GM23338 (cell line): Measurements from ENCODE around the gene PRELID1. TPM values are rescaled to one million over a fixed set of nuclear protein-coding genes. Genes with fewer than 3 reads are reported as not detected.

ENCODE experiments used
- ATAC-seq: fragments of 200-7000 bp; cut with Tn5 transposase; 3 replicates; pipeline ENCODE4 v1.9.1; 2020
- DNase-seq: peaks from one replicate; pipeline ENCODE4 v3.0.0-alpha.2; 2015; ENCODE audit warnings: low spot score
- H2AFZ ChIP-seq: fragments of 200-600 bp; sonication (generic); 2 replicates; pipeline ENCODE4 v1.8.0; 2016; ENCODE audit warnings: antibody characterized with exemption, mild to moderate bottlenecking, moderate library complexity
- H3F3A ChIP-seq: fragments of 200-600 bp; sonication (generic); replicated peaks from 2 replicates; pipeline ENCODE4 v1.8.0; 2017; ENCODE audit warnings: antibody characterized with exemption, mixed run types, low read depth
- H3K27ac ChIP-seq: fragments of 200-600 bp; sonication (generic); 2 replicates; pipeline ENCODE4 v1.6.1; 2016; ENCODE audit warnings: low read depth
- H3K27me3 ChIP-seq: fragments of 200-600 bp; sonication (generic); 2 replicates; pipeline ENCODE4 v1.8.0; 2016; ENCODE audit warnings: mild to moderate bottlenecking, mixed run types, moderate library complexity; ENCODE audit not compliant: insufficient read depth
- H3K36me3 ChIP-seq: fragments of 200-600 bp; sonication (generic); 2 replicates; pipeline ENCODE4 v1.8.0; 2016; ENCODE audit warnings: mild to moderate bottlenecking; ENCODE audit not compliant: insufficient read depth
- H3K4me1 ChIP-seq: fragments of 200-600 bp; sonication (generic); 2 replicates; pipeline ENCODE4 v1.8.0; 2016; ENCODE audit warnings: mild to moderate bottlenecking, moderate library complexity; ENCODE audit not compliant: insufficient read depth
- H3K4me2 ChIP-seq: fragments of 200-600 bp; sonication (generic); 2 replicates; pipeline ENCODE4 v1.7.1; 2017; ENCODE audit warnings: mixed run types
- H3K4me3 ChIP-seq: fragments of 200-600 bp; sonication (generic); 2 replicates; pipeline ENCODE4 v1.6.1; 2016; ENCODE audit warnings: mixed run types
- H3K79me2 ChIP-seq: fragments of 200-600 bp; sonication (generic); replicated peaks from 2 replicates; pipeline ENCODE4 v1.8.0; 2017; ENCODE audit warnings: mild to moderate bottlenecking; ENCODE audit not compliant: insufficient read depth
- H3K9me2 ChIP-seq: fragments of 200-600 bp; sonication (generic); 2 replicates; pipeline ENCODE4 v1.8.0; 2017; ENCODE audit not compliant: insufficient read depth
- H4K20me1 ChIP-seq: fragments of 200-600 bp; sonication (generic); replicated peaks from 2 replicates; pipeline ENCODE4 v1.8.0; 2017; ENCODE audit warnings: mild to moderate bottlenecking; ENCODE audit not compliant: insufficient read depth
- H3K27ac Mint-ChIP-seq: 2 replicates; pipeline ENCODE4 v1.8.0; 2020; ENCODE audit warnings: inconsistent platforms, mild to moderate bottlenecking, moderate library complexity, mixed read lengths
- H3K27me3 Mint-ChIP-seq: 3 replicates; pipeline ENCODE4 v1.8.0; 2022; ENCODE audit warnings: low read depth, mild to moderate bottlenecking, moderate library complexity, mixed read lengths, inconsistent platforms; ENCODE audit not compliant: insufficient read depth, poor library complexity
- H3K36me3 Mint-ChIP-seq: 3 replicates; pipeline ENCODE4 v1.8.0; 2021; ENCODE audit warnings: low read depth, mild to moderate bottlenecking, inconsistent platforms, moderate library complexity, mixed read lengths
- H3K4me1 Mint-ChIP-seq: 3 replicates; pipeline ENCODE4 v1.8.0; 2020; ENCODE audit warnings: mild to moderate bottlenecking, inconsistent platforms, mixed read lengths
- H3K4me3 Mint-ChIP-seq: 3 replicates; pipeline ENCODE4 v1.8.0; 2021; ENCODE audit warnings: moderate library complexity, mild to moderate bottlenecking, inconsistent platforms, mixed read lengths
- H3K9me3 Mint-ChIP-seq: 3 replicates; pipeline ENCODE4 v1.8.0; 2020; ENCODE audit warnings: moderate library complexity, mild to moderate bottlenecking, inconsistent platforms, mixed read lengths
- CREB1 ChIP-seq: fragments of 250-450 bp; sonication (Bioruptor Pico); IDR thresholded peaks from 2 replicates; pipeline ENCODE4 v1.5.0; 2020; ENCODE audit warnings: low read depth, mild to moderate bottlenecking, moderate library complexity
- ETS1 ChIP-seq: IDR thresholded peaks from 2 replicates; pipeline ENCODE4 v1.6.1; 2016; ENCODE audit warnings: antibody characterized with exemption
- EZH2 ChIP-seq: fragments of 200-600 bp; sonication (generic); IDR thresholded peaks from one replicate; pipeline ENCODE4 v1.8.0; 2017; ENCODE audit warnings: antibody characterized with exemption, mild to moderate bottlenecking, low read depth; ENCODE audit not compliant: unreplicated experiment
- EZH2phosphoT487 ChIP-seq: fragments of 200-600 bp; sonication (generic); IDR thresholded peaks from one replicate; pipeline ENCODE4 v1.8.1; 2018; ENCODE audit warnings: antibody characterized with exemption; ENCODE audit not compliant: unreplicated experiment
- JUNB ChIP-seq: IDR thresholded peaks from one replicate; pipeline ENCODE4 v1.6.1; 2016; ENCODE audit warnings: antibody characterized with exemption; ENCODE audit not compliant: unreplicated experiment
- POLR2AphosphoS5 ChIP-seq: IDR thresholded peaks from 2 replicates; pipeline ENCODE4 v1.6.1; 2016; ENCODE audit warnings: antibody characterized with exemption, low read depth
- STAT1 ChIP-seq: IDR thresholded peaks from one replicate; pipeline ENCODE4 v1.6.1; 2016; ENCODE audit warnings: antibody characterized with exemption; ENCODE audit not compliant: unreplicated experiment
- ZNF114 ChIP-seq: fragments of 250-450 bp; sonication (Bioruptor Pico); IDR thresholded peaks from 2 replicates; pipeline ENCODE4 v1.5.0; 2020; ENCODE audit warnings: mild to moderate bottlenecking, moderate library complexity
- ZNF331 ChIP-seq: fragments of 250-450 bp; sonication (Bioruptor Pico); IDR thresholded peaks from 2 replicates; pipeline ENCODE4 v1.5.0; 2020; ENCODE audit warnings: low read depth, mild to moderate bottlenecking, moderate library complexity
- ZNF462 ChIP-seq: fragments of 250-450 bp; sonication (Bioruptor Pico); IDR thresholded peaks from 2 replicates; pipeline ENCODE4 v1.5.0; 2020; ENCODE audit warnings: mild to moderate bottlenecking, moderate library complexity
- polyA plus RNA-seq: library from polyadenylated mRNA; unstranded; fragments of >200 nt; fragmentation: Nextera tagmentation; extraction: Ambion mirVana; gene quantifications from 2 replicates; pipeline ENCODE4 v1.2.1, GENCODE V29; 2016
- total RNA-seq: library from RNA; depleted of rRNA; stranded (reverse); fragments of >200 nt; shearing (Covaris generic); gene quantifications from 2 replicates; pipeline ENCODE4 v1.2.3, GENCODE V29; 2014

The PRELID1 gene
- total and polyA plus RNA-seq, 2 experiments from 2014 or later = 328 to 349 TPM

DNA sequence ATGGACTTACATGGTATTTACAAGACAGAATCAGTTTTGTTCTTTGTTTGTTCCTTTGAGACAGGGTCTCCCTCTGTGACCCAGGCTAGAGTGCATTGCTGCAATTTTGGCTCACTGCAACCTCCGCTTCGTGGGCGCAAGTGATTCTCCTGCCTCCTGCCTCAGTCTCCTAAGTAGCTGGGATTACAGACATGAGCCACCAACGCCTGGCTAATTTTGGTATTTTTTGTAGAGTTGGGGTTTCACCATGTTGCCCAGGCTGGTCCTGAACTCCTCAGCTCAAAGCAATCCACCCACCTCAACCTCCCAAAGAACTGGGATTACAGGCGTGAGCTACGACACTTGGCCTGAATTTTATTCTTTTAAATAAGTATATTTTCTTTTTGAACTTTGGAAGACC lies 27.7 kb upstream of the PRELID1 start:
- Histone ChIP-seq H4K20me1 (peaks cover 16% of the 10 kb centered on the region), H3K4me1 (no peaks in the 10 kb centered on the region), H3K27ac (no peak overlapping the region), H3K79me2 (peaks cover 4% of the 10 kb centered on the region; the same call in 1 of the 2 replicates), H3K9me2 (no peaks in the 10 kb centered on the region), H3K4me2 (no peak overlapping the region), H2AFZ (no peak overlapping the region), H3K36me3 (peaks cover 62% of the 10 kb centered on the region), H3F3A (peaks cover 11% of the 10 kb centered on the region; the same call in 1 of the 2 replicates), H3K4me3 (no peak overlapping the region), H3K27me3 (no peaks in the 10 kb centered on the region)
- DNase-seq = no peak
- H3K36me3 Mint-ChIP-seq = peaks cover 85% of the 10 kb centered on the region
- no peak overlapping the region for H3K27ac Mint-ChIP-seq
- no peak for ATAC-seq
- TF ChIP-seq POLR2AphosphoS5 (no peak), ZNF331 (CRISPR knock-in tag) (no peak), CREB1 (CRISPR knock-in tag) (no peak), EZH2phosphoT487 (no peak), ETS1 (no peak), ZNF114 (CRISPR knock-in tag) (no peak), STAT1 (no peak), JUNB (no peak)
- H3K9me3 Mint-ChIP-seq = no peaks in the 10 kb centered on the region; the same call in 2 of the 3 replicates
- no peaks in the 10 kb centered on the region for H3K4me1 Mint-ChIP-seq
- H3K27me3 Mint-ChIP-seq = no peaks in the 10 kb centered on the region
- no peak overlapping the region for H3K4me3 Mint-ChIP-seq

- peaks cover 84% of the 10 kb centered on the region for H3K36me3 Mint-ChIP-seq
- ATAC-seq = no peak
- TF ChIP-seq EZH2 (no peak), ZNF114 (CRISPR knock-in tag) (no peak), ETS1 (no peak), ZNF462 (CRISPR knock-in tag) (no peak), JUNB (no peak), EZH2phosphoT487 (no peak)
Measured at GRCh38 chr5:177276886-177277285, 26.7 kb upstream of the PRELID1 start.

More at GRCh38 chr5:177276886-177277285, 26.7 kb upstream of the PRELID1 start:
- H3K27ac Mint-ChIP-seq = no peak overlapping the region
- H3K9me3 Mint-ChIP-seq = no peaks in the 10 kb centered on the region
- H2AFZ ChIP-seq = no peak overlapping the region
- no peak overlapping the region for H3K4me3 ChIP-seq
- H3K27ac ChIP-seq = no peak overlapping the region
- no peak overlapping the region for H3K4me2 ChIP-seq
- peaks cover 11% of the 10 kb centered on the region; the same call in 1 of the 2 replicates for H3F3A ChIP-seq
- H3K36me3 ChIP-seq = peaks cover 65% of the 10 kb centered on the region
- H4K20me1 ChIP-seq = peaks cover 17% of the 10 kb centered on the region
- H3K27me3 Mint-ChIP-seq = no peaks in the 10 kb centered on the region
- H3K27me3 ChIP-seq = no peaks in the 10 kb centered on the region
- H3K9me2 ChIP-seq = no peaks in the 10 kb centered on the region
- 0 out of 2 replicates have a peak, but pooled peaks cover 4% of the 10 kb centered on the region for H3K79me2 ChIP-seq
- no peaks in the 10 kb centered on the region for H3K4me1 Mint-ChIP-seq
- H3K4me1 ChIP-seq = no peaks in the 10 kb centered on the region
- DNase-seq = no peak
- H3K4me3 Mint-ChIP-seq = no peak overlapping the region
